Caco-2 (cell line): ENCODE measurements around the gene GOLGA8R. TPM values are rescaled to one million over a fixed set of nuclear protein-coding genes. Genes with fewer than 3 reads are reported as not detected.
"Not testable (repeated sequence)": the region's sequence is repeated elsewhere in the genome, so short reads cannot be mapped to it uniquely, and the experiment has no call there.

ENCODE experiments used
- BruUV-seq: library from RNA; stranded (reverse); fragments of 400-500 nt; replicated peaks from 2 replicates; lab custom pipeline; 2021; lab: Mats Ljungman, UMichigan
- CTCF ChIA-PET: fragments of 300-600 bp; sonication (Branson Sonifier 250); formaldehyde crosslinking; loops from one replicate; lab custom pipeline; 2022; ENCODE audit warnings: antibody characterized with exemption; lab: Charles Lee
- POLR2A ChIA-PET: fragments of 300-600 bp; sonication (Branson Sonifier 250); formaldehyde crosslinking; loops from one replicate; lab custom pipeline; 2022; ENCODE audit warnings: antibody characterized with exemption; lab: Charles Lee
- DNase-seq, 2 experiments: peaks; one replicate each; pipeline versions ENCODE4 v3.0.0 to v3.0.0-alpha.2; 2020 to 2022
- H3K27me3 ChIP-seq: replicated peaks from 2 replicates; pipeline ENCODE4 v1.6.0; 2011; ENCODE audit warnings: low read length; ENCODE audit not compliant: control insufficient read depth, insufficient read depth
- H3K36me3 ChIP-seq: 2 replicates; pipeline ENCODE4 v1.5.1; 2011; ENCODE audit warnings: low read length; ENCODE audit not compliant: control insufficient read depth, insufficient read depth
- H3K4me1 ChIP-seq: fragments of 250-450 bp; sonication (Bioruptor Pico); 2 replicates; pipeline ENCODE4 v1.5.1; 2020; ENCODE audit warnings: mild to moderate bottlenecking
- H3K4me3 ChIP-seq: 2 replicates; pipeline ENCODE4 v1.5.1; 2011; ENCODE audit warnings: low read depth, mild to moderate bottlenecking, control low read depth, low read length
- H3K9me3 ChIP-seq: fragments of 250-450 bp; sonication (Bioruptor Pico); 2 replicates; pipeline ENCODE4 v1.5.1; 2020; ENCODE audit warnings: mild to moderate bottlenecking, moderate library complexity
- H3K27ac Mint-ChIP-seq: one replicate; pipeline ENCODE4 v1.8.0; 2022; ENCODE audit warnings: mixed read lengths; ENCODE audit not compliant: unreplicated experiment
- H3K27me3 Mint-ChIP-seq: one replicate; pipeline ENCODE4 v1.8.0; 2022; ENCODE audit warnings: mixed read lengths; ENCODE audit not compliant: insufficient read depth, unreplicated experiment
- H3K36me3 Mint-ChIP-seq: one replicate; pipeline ENCODE4 v1.8.0; 2022; ENCODE audit warnings: mild to moderate bottlenecking, mixed read lengths; ENCODE audit not compliant: insufficient read depth, unreplicated experiment
- H3K4me1 Mint-ChIP-seq: one replicate; pipeline ENCODE4 v1.8.0; 2022; ENCODE audit warnings: low read depth, mixed read lengths; ENCODE audit not compliant: unreplicated experiment
- H3K4me3 Mint-ChIP-seq: one replicate; pipeline ENCODE4 v1.8.0; 2022; ENCODE audit warnings: mild to moderate bottlenecking, moderate library complexity, mixed read lengths; ENCODE audit not compliant: unreplicated experiment
- H3K9me3 Mint-ChIP-seq: one replicate; pipeline ENCODE4 v1.8.0; 2022; ENCODE audit warnings: mixed read lengths; ENCODE audit not compliant: unreplicated experiment
- intact Hi-C: fragments of 100-400 bp; cut with micrococcal nuclease; formaldehyde crosslinking; loops from one replicate; pipeline ENCODE4 v1.10.0; 2022; ENCODE audit not compliant: unreplicated experiment
- total RNA-seq: library from RNA; stranded (reverse); gene quantifications from 2 replicates; pipeline ENCODE4 v1.2.3, GENCODE V29; 2022

Gene GOLGA8R
- total RNA-seq, 1 experiment from 2014 or later, result not detected

DNA sequence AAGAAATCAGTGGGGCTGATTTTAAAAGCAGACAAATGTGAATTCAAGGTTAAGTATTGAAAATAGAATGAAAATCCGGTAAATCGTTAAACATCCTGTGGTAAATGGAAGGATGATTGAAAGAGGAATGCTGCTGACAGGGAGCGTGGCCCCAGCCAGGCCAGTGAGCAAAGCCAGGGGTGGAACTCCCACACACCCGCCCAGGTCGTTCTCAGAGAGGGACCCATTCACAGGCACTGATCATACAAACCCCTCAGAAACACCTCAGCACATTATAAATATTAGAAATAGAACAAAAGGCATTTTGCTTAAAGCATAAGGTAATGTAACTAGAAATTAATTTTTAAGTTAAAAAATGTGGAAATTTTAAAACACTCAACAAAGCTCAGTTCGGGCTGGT lies 59.0 kb downstream of the GOLGA8R start:
- H3K4me3 ChIP-seq, H3K36me3 Mint-ChIP-seq, H3K9me3 Mint-ChIP-seq, BruUV-seq, H3K4me3 Mint-ChIP-seq, intact Hi-C loops, H3K36me3 ChIP-seq, H3K27me3 Mint-ChIP-seq, POLR2A ChIA-PET, H3K9me3 ChIP-seq, H3K27ac Mint-ChIP-seq, DNase-seq, H3K27me3 ChIP-seq, H3K4me1 Mint-ChIP-seq, CTCF ChIA-PET, H3K4me1 ChIP-seq: not testable (repeated sequence)

Other genes with a start within 250 kb of the GOLGA8R start
- gene CHRFAM7A, start 20.7 kb downstream of the GOLGA8R start, total RNA-seq, result not detected in 2 replicates
- gene GOLGA8Q, start 137.8 kb upstream of the GOLGA8R start, total RNA-seq, result not detected in 2 replicates
- 0.16 TPM in 1 of 2 replicates, not detected in the other for gene GOLGA8H, start 189.8 kb upstream of the GOLGA8R start, total RNA-seq